NCI-H2107 (cell line): ENCODE measurements around the gene STXBP5L.
"Not testable (repeated sequence)": the region's sequence is repeated elsewhere in the genome, so short reads cannot be mapped to it uniquely, and the experiment has no call there.

Experiments used
- DNase-seq: peaks from one replicate; lab custom pipeline; 2025; lab: John Stamatoyannopoulos, UW

STXBP5L gene

GRCh38 chr3:121018917-121019321, 110.9 kb downstream of the STXBP5L start:
- DNase-seq: no peak

GRCh38 chr3:121063628-121064027, 155.6 kb downstream of the STXBP5L start:
- DNase-seq: no peak

GRCh38 chr3:121064121-121064520, 156.1 kb downstream of the STXBP5L start:
- no peak for DNase-seq

GRCh38 chr3:121072133-121072532, 164.1 kb downstream of the STXBP5L start:
- no peak for DNase-seq

GRCh38 chr3:121073011-121073410, 165.0 kb downstream of the STXBP5L start:
- DNase-seq: no peak

GRCh38 chr3:121075191-121075590, 167.2 kb downstream of the STXBP5L start:
- DNase-seq: no peak

GRCh38 chr3:121078378-121079101, 170.5 kb downstream of the STXBP5L start:
- DNase-seq: not testable (repeated sequence)

- no peak for DNase-seq
Observed at GRCh38 chr3:121096953-121097352, 188.9 kb downstream of the STXBP5L start.

- not testable (repeated sequence) for DNase-seq
Observed at GRCh38 chr3:121111086-121111485, 203.1 kb downstream of the STXBP5L start.

GRCh38 chr3:121111914-121112612, 204.1 kb downstream of the STXBP5L start:
- no peak for DNase-seq

- no peak for DNase-seq
Observed at GRCh38 chr3:121126033-121126706, 218.2 kb downstream of the STXBP5L start.

GRCh38 chr3:121126707-121127035, 218.7 kb downstream of the STXBP5L start:
- DNase-seq: no peak

GRCh38 chr3:121152573-121152972, 244.6 kb downstream of the STXBP5L start:
- no peak for DNase-seq

- no peak for DNase-seq
Observed at GRCh38 chr3:121153851-121154250, 245.8 kb downstream of the STXBP5L start.

GRCh38 chr3:121155028-121155427, 247.0 kb downstream of the STXBP5L start:
- DNase-seq: no peak

- no peak for DNase-seq
Observed at GRCh38 chr3:121165397-121165837, 257.4 kb downstream of the STXBP5L start.

GRCh38 chr3:121167374-121168139, 259.6 kb downstream of the STXBP5L start:
- DNase-seq: no peak

- DNase-seq: no peak
Observed at GRCh38 chr3:121175083-121175482, 267.1 kb downstream of the STXBP5L start.

GRCh38 chr3:121190626-121191025, 282.6 kb downstream of the STXBP5L start:
- DNase-seq: not testable (repeated sequence)

GRCh38 chr3:121202573-121202972, 294.6 kb downstream of the STXBP5L start:
- no peak for DNase-seq

GRCh38 chr3:121223116-121223515, 315.1 kb downstream of the STXBP5L start:
- no peak for DNase-seq

GRCh38 chr3:121228971-121229370, 321.0 kb downstream of the STXBP5L start:
- DNase-seq: no peak
